Body of pancreas (tissue), 4 donors: ENCODE results near the gene ABCG2. TPM values are rescaled to one million over a fixed set of nuclear protein-coding genes. Genes with fewer than 3 reads are reported as not detected.

Experiments
- ATAC-seq: fragments of 150-250 bp; one replicate; pipeline ENCODE4 v1.9.1; 2016
- DNase-seq, 4 donors: peaks; one replicate each; pipeline ENCODE4 v3.0.0-alpha.2; 2019
- H3K27ac ChIP-seq, 4 donors: fragments of 200-600 bp; sonication (generic); 1 replicate in 3 of 4; 2 replicates in 1 of 4; pipeline versions ENCODE4 v1.5.1 to v1.6.1; 2016 to 2019; ENCODE audit warnings: mild to moderate bottlenecking in 1 of 4, mixed read lengths in 1 of 4, moderate library complexity in 1 of 4
- H3K27me3 ChIP-seq, 2 donors: fragments of 200-600 bp; sonication (generic); one replicate each; pipeline ENCODE4 v1.6.0; 2016; ENCODE audit warnings: mild to moderate bottlenecking in 1 of 2
- H3K36me3 ChIP-seq, 2 donors: fragments of 200-600 bp; sonication (generic); replicated peaks in 1 of 2; 2 replicates each; pipeline ENCODE4 v1.5.1; 2016; ENCODE audit warnings: low read depth in 2 of 2; ENCODE audit not compliant: insufficient read depth in 1 of 2
- H3K4me1 ChIP-seq: fragments of 200-600 bp; sonication (generic); one replicate; pipeline ENCODE4 v1.6.0; 2016
- H3K4me3 ChIP-seq, 2 donors: fragments of 200-600 bp; sonication (generic); 1 replicate in 1 of 2; 2 replicates in 1 of 2; pipeline ENCODE4 v1.5.1; 2016 to 2019
- H3K9me3 ChIP-seq, 3 donors: fragments of 200-600 bp; sonication (generic); 1 replicate in 2 of 3; 2 replicates in 1 of 3; pipeline ENCODE4 v1.5.1; 2016
- POLR2A ChIP-seq, 3 donors: fragments of 450-650 bp; IDR thresholded peaks; one replicate each; pipeline ENCODE4 v1.6.1; 2016; ENCODE audit warnings: antibody characterized with exemption in 3 of 3, mild to moderate bottlenecking in 2 of 3
- WGBS, 2 donors: methylation state at CpG; one replicate each; pipeline ENCODE4 v1.1.5; 2017; 5-methylcytosine and 5-hydroxymethylcytosine counted together
- intact Hi-C: fragments of 100-400 bp; cut with DNase I; formaldehyde crosslinking; loops from one replicate; pipeline ENCODE4 v1.15.1; 2023
- total RNA-seq, 2 donors: library from RNA; depleted of rRNA; stranded (reverse); fragments of >200 nt; gene quantifications; one replicate each; pipeline ENCODE4 v1.1.0, GENCODE V29; 2016
- TF ChIP-seq, protein P1 (sequence below), 7 experiments: fragments of 450-650 bp in 4 of 7; fragments of 200-600 bp in 3 of 7; sonication (generic) in 3 of 7; IDR thresholded peaks; one replicate each; pipeline ENCODE4 v1.5.1; 2016 to 2019; ENCODE audit warnings: antibody characterized with exemption in 7 of 7

ABCG2 gene
- total RNA-seq, 2 donors from 2014 or later, result 0.66 to 2.1 TPM

DNA sequence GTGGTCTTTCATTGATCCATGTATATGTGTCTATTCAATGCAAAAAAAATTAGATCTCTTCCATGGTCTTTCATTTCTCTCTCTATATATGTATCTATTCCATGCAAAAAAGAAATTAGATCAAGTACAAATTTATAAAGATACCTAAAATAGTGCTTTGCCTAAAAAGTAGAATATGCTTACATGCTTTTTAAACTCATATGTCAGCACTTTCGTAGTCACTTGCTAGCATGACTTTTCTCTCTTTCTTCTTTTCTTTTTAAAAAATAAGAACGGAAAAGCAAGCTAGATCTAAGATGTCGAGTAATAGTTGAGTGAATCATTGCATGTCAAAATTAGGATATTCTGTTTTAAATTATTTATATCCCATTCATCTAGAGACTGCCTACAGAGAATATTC is 100.1 kb downstream of the ABCG2 start:
- Histone ChIP-seq H3K9me3 (no peaks in the 10 kb centered on the region), H3K36me3 (peaks cover 1 to 6% of the 10 kb centered on the region in 2 donors), H3K4me1 (no peaks in the 10 kb centered on the region), H3K27me3 (no peaks in the 10 kb centered on the region), H3K4me3 (no peak overlapping the region), H3K27ac (no peak overlapping the region)
- ATAC-seq (no peak), DNase-seq (no peak)
- TF ChIP-seq POLR2A (IDR thresholded peaks at IDR 0.05), result no peak
- TF ChIP-seq, protein P1, sequence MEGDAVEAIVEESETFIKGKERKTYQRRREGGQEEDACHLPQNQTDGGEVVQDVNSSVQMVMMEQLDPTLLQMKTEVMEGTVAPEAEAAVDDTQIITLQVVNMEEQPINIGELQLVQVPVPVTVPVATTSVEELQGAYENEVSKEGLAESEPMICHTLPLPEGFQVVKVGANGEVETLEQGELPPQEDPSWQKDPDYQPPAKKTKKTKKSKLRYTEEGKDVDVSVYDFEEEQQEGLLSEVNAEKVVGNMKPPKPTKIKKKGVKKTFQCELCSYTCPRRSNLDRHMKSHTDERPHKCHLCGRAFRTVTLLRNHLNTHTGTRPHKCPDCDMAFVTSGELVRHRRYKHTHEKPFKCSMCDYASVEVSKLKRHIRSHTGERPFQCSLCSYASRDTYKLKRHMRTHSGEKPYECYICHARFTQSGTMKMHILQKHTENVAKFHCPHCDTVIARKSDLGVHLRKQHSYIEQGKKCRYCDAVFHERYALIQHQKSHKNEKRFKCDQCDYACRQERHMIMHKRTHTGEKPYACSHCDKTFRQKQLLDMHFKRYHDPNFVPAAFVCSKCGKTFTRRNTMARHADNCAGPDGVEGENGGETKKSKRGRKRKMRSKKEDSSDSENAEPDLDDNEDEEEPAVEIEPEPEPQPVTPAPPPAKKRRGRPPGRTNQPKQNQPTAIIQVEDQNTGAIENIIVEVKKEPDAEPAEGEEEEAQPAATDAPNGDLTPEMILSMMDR (IDR thresholded peaks at IDR 0.05), result no peak
- intact Hi-C loops, result no loop called here
- 93 to 95% methylated on average over 3 of the region's 3 CpGs for WGBS, 2 donors

DNA sequence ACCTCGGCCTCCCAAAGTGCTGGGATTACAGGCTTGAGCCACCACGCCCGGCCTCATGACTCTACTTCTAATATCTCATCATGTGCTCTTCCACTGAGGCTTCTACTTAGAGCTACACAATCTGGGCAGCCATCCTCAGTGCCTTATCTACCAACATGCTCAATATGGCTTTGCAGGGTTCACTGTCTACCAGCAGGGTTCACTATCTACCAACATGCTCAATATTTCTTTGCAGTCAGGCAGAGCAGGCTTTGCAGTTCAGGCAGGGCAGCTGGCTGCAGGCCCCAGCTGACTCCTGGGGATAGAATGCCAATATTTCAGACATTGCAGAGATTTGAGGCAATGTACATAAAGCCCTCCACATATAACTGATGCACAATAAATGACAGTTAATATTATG is 103.5 kb downstream of the ABCG2 start:
- Histone ChIP-seq H3K27me3 (no peaks in the 10 kb centered on the region), H3K4me1 (no peaks in the 10 kb centered on the region), H3K9me3 (no peaks in the 10 kb centered on the region), H3K27ac (no peak overlapping the region), H3K36me3 (peaks cover 4 to 6% of the 10 kb centered on the region in 2 donors), H3K4me3 (no peak overlapping the region)
- no peak for TF ChIP-seq POLR2A (IDR thresholded peaks at IDR 0.05)
- TF ChIP-seq, protein P1 (IDR thresholded peaks at IDR 0.05), result peak in 4 of 7 experiments; percentile 27 to 46 (median 38)
- intact Hi-C loops, result no loop called here
- WGBS, 2 donors, result 77 to 91% methylated on average over 3 of the region's 3 CpGs
- DNase-seq (peak in 2 of 4 donors; percentile 18 to 34), ATAC-seq (peak; percentile 42)

DNA sequence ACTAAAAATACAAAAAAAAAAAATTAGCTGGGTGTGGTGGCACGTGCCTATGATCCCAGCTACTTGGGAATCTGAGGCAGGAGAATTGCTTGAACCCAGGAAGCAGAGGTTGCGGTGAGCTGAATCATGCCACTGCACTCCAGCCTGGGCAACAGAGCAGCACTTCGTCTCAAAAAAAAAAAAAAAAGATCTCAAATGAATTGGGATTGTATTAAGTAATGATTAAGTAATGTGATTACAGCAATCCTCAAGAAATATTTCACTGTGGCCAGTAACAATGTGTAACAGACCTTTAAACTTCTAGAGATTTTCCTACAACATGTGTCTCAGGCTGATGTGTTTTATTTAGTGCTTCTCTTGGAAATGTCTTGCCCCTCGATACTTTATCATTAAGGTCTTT is 104.2 kb downstream of the ABCG2 start:
- Histone ChIP-seq H3K9me3 (no peaks in the 10 kb centered on the region), H3K4me3 (no peak overlapping the region), H3K27ac (no peak overlapping the region), H3K4me1 (no peaks in the 10 kb centered on the region), H3K27me3 (no peaks in the 10 kb centered on the region), H3K36me3 (peaks cover 4 to 6% of the 10 kb centered on the region in 2 donors)
- 76 to 90% methylated on average over 4 of the region's 4 CpGs for WGBS, 2 donors
- DNase-seq (no peak), ATAC-seq (no peak)
- intact Hi-C loops, result no loop called here
- no peak for TF ChIP-seq POLR2A (IDR thresholded peaks at IDR 0.05)
- TF ChIP-seq, protein P1 (IDR thresholded peaks at IDR 0.05), result no peak

DNA sequence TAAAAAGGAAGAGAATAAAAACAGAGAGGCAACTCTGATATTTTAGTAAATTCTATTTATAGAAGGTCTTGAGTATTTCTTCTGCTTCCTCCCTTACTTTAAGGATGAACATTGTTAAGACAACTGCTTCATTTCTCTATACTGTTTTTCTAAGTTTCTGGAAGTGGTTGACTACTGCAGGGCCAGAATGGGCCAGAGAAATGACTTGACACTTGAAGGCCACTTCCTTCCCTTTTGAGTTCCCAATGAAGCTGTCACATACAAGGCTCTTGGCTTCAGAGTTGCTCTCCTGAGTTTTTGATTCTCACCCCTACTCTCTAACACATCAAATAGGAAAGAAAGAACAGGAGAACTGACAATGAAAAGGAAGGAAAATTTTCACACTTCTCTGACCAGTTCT is 113.4 kb downstream of the ABCG2 start:
- no peaks in the 10 kb centered on the region for H3K9me3 ChIP-seq
- ATAC-seq (no peak), DNase-seq (no peak)
- intact Hi-C loops, result no loop called here
- H3K36me3 ChIP-seq, result peaks cover 0 to 9% of the 10 kb centered on the region in 2 donors
- no peaks in the 10 kb centered on the region for H3K27me3 ChIP-seq
- no peak overlapping the region for H3K4me3 ChIP-seq
- TF ChIP-seq, protein P1 (IDR thresholded peaks at IDR 0.05), result no peak
- TF ChIP-seq POLR2A (IDR thresholded peaks at IDR 0.05), result no peak
- peaks cover 10% of the 10 kb centered on the region for H3K4me1 ChIP-seq
- no peak overlapping the region for H3K27ac ChIP-seq

DNA sequence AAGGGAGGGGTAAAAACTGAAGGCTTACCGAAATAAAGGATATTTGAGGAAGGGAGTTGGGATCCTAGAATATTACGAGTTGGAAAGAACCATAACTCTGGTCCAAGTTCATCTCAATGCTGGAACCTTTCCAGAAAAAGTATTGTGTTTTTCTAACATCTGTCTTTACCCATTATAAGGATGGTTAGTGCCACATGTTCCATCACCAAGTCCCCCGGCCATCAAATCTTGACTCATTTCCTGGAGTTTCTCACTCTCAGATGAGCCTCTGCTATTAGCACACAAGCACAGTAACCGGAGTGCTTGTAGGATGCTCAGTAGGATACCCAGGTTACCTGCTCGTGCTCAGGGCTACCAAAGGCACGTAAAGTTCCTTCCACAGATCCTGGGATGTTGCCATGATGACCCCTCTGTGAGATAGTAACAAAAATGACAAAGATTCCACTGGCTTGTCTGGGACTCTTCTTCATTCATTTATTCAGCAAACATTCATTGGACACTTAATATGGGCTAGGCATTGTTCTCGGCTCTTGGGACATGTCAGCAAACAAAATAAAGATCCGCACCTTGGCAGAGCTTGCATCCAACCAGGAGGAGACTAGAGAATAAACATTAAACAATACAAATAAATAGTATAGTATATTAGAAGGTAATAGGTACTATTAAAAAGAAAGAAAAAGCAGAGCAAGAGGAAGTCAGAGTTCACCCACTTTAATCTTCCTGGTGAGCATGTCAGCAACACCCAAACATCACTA is 114.7 kb downstream of the ABCG2 start:
- Histone ChIP-seq H3K4me1 (peaks cover 10% of the 10 kb centered on the region), H3K27ac (no peak overlapping the region), H3K36me3 (peaks cover 0 to 14% of the 10 kb centered on the region in 2 donors), H3K9me3 (no peaks in the 10 kb centered on the region), H3K27me3 (no peaks in the 10 kb centered on the region), H3K4me3 (no peak overlapping the region)
- 91 to 95% methylated on average over 8 of the region's 8 CpGs for WGBS, 2 donors
- DNase-seq, result no peak
- intact Hi-C loops, result no loop called here
- no peak for ATAC-seq
- TF ChIP-seq, protein P1 (IDR thresholded peaks at IDR 0.05), result no peak
- TF ChIP-seq POLR2A (IDR thresholded peaks at IDR 0.05), result no peak
